Measurements from ENCODE around the gene DEFB116. TPM values are rescaled to one million over a fixed set of nuclear protein-coding genes. Genes with fewer than 3 reads are reported as not detected.

DEFB116 gene
- total RNA-seq, 2 experiments from 2014 or later, result not detected

Other genes starting within 250 kb of the DEFB116 start
- not detected for gene DEFB115, start 50.9 kb downstream of the DEFB116 start, total RNA-seq
- gene DEFB118, start 60.0 kb upstream of the DEFB116 start, total RNA-seq, result not detected
- not detected for gene DEFB119, start 82.0 kb upstream of the DEFB116 start, total RNA-seq
- not detected for gene DEFB121, start 97.6 kb upstream of the DEFB116 start, total RNA-seq
- not detected for gene DEFB123, start 132.0 kb upstream of the DEFB116 start, total RNA-seq
- not detected for gene DEFB124, start 166.5 kb upstream of the DEFB116 start, total RNA-seq
- gene REM1, start 166.7 kb upstream of the DEFB116 start, total RNA-seq, result not detected
- 100 to 1,000 TPM; 137 to 146 TPM for gene HM13, start 205.9 kb upstream of the DEFB116 start, total RNA-seq